ENCODE results near the gene CCNI. TPM values are rescaled to one million over a fixed set of nuclear protein-coding genes. Genes with fewer than 3 reads are reported as not detected.

Gene CCNI
- total RNA-seq, 1 donor from 2014 or later, result 600 TPM

GRCh38 chr4:77003400-77003799 is 72.4 kb downstream of the CCNI start:
- no peak for DNase-seq
- H3K4me1 Mint-ChIP-seq (ENCODE audit: low read depth, unreplicated experiment), result peaks cover 15% of the 10 kb centered on the region
- H3K36me3 Mint-ChIP-seq (ENCODE audit: unreplicated experiment), result peaks cover 2% of the 10 kb centered on the region
- no peak overlapping the region for H3K4me3 Mint-ChIP-seq (ENCODE audit: unreplicated experiment)
- TF ChIP-seq, protein P1, sequence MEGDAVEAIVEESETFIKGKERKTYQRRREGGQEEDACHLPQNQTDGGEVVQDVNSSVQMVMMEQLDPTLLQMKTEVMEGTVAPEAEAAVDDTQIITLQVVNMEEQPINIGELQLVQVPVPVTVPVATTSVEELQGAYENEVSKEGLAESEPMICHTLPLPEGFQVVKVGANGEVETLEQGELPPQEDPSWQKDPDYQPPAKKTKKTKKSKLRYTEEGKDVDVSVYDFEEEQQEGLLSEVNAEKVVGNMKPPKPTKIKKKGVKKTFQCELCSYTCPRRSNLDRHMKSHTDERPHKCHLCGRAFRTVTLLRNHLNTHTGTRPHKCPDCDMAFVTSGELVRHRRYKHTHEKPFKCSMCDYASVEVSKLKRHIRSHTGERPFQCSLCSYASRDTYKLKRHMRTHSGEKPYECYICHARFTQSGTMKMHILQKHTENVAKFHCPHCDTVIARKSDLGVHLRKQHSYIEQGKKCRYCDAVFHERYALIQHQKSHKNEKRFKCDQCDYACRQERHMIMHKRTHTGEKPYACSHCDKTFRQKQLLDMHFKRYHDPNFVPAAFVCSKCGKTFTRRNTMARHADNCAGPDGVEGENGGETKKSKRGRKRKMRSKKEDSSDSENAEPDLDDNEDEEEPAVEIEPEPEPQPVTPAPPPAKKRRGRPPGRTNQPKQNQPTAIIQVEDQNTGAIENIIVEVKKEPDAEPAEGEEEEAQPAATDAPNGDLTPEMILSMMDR (IDR thresholded peaks at IDR 0.05; ENCODE audit: partially characterized antibody, unreplicated experiment), result no peak
- peaks cover 2% of the 10 kb centered on the region for H3K27me3 Mint-ChIP-seq (ENCODE audit: unreplicated experiment)
- H3K9me3 Mint-ChIP-seq (ENCODE audit: unreplicated experiment), result peaks cover 5% of the 10 kb centered on the region
- no peak overlapping the region for H3K27ac Mint-ChIP-seq (ENCODE audit: unreplicated experiment)

- TF ChIP-seq, protein P1 (IDR thresholded peaks at IDR 0.05; ENCODE audit: partially characterized antibody, unreplicated experiment), result no peak
- H3K27me3 Mint-ChIP-seq (ENCODE audit: unreplicated experiment), result peaks cover 2% of the 10 kb centered on the region
- no peak overlapping the region for H3K27ac Mint-ChIP-seq (ENCODE audit: unreplicated experiment)
- H3K4me3 Mint-ChIP-seq (ENCODE audit: unreplicated experiment), result no peak overlapping the region
- DNase-seq, result no peak
- H3K9me3 Mint-ChIP-seq (ENCODE audit: unreplicated experiment), result peaks cover 7% of the 10 kb centered on the region
- H3K36me3 Mint-ChIP-seq (ENCODE audit: unreplicated experiment), result peaks cover 5% of the 10 kb centered on the region
- peaks cover 21% of the 10 kb centered on the region for H3K4me1 Mint-ChIP-seq (ENCODE audit: low read depth, unreplicated experiment)
These were observed 73.3 kb downstream of the CCNI start for GRCh38 chr4:77002321-77003107.

DNA sequence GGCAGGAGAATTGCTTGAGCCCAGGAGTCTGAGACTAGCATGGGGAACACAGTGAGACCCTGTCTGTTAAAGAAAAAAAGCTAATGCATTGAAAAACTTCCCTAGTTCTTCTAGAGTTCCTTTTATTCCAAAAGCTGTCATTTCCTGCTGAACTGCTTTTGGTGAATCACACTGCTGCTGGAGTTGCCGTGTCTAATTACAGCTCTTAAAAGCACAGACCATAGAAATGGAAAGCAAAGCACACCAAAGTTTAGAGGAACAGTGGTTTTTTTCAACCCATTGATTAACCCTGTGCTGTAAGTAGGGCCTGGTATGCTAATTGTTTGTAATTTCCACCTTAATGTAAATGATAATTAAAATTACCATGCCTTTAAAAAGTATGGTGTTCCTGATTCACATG is 73.9 kb downstream of the CCNI start:
- peaks cover 2% of the 10 kb centered on the region for H3K27me3 Mint-ChIP-seq (ENCODE audit: unreplicated experiment)
- no peak overlapping the region for H3K4me3 Mint-ChIP-seq (ENCODE audit: unreplicated experiment)
- peaks cover 8% of the 10 kb centered on the region for H3K9me3 Mint-ChIP-seq (ENCODE audit: unreplicated experiment)
- no peak overlapping the region for H3K27ac Mint-ChIP-seq (ENCODE audit: unreplicated experiment)
- H3K4me1 Mint-ChIP-seq (ENCODE audit: low read depth, unreplicated experiment), result peaks cover 27% of the 10 kb centered on the region
- peaks cover 5% of the 10 kb centered on the region for H3K36me3 Mint-ChIP-seq (ENCODE audit: unreplicated experiment)
- DNase-seq, result no peak
- TF ChIP-seq, protein P1 (IDR thresholded peaks at IDR 0.05; ENCODE audit: partially characterized antibody, unreplicated experiment), result no peak

GRCh38 chr4:76998251-76998901 is 77.4 kb downstream of the CCNI start:
- Mint-ChIP-seq H3K27me3 (ENCODE audit: unreplicated experiment) (peaks cover 2% of the 10 kb centered on the region), H3K4me1 (ENCODE audit: low read depth, unreplicated experiment) (peaks cover 44% of the 10 kb centered on the region)

More at GRCh38 chr4:76998251-76998901, 77.4 kb downstream of the CCNI start:
- peaks cover 10% of the 10 kb centered on the region for H3K9me3 Mint-ChIP-seq (ENCODE audit: unreplicated experiment)
- H3K36me3 Mint-ChIP-seq (ENCODE audit: unreplicated experiment), result peaks cover 5% of the 10 kb centered on the region
- H3K4me3 Mint-ChIP-seq (ENCODE audit: unreplicated experiment), result peak overlapping the region; percentile 18
- DNase-seq, result peak; percentile 54
- TF ChIP-seq, protein P1 (IDR thresholded peaks at IDR 0.05; ENCODE audit: partially characterized antibody, unreplicated experiment), result no peak
- H3K27ac Mint-ChIP-seq (ENCODE audit: unreplicated experiment), result peak overlapping the region; percentile 93
